GM23338 (cell line): Measurements from ENCODE around the gene SLC1A4. TPM values are rescaled to one million over a fixed set of nuclear protein-coding genes. Genes with fewer than 3 reads are reported as not detected.

Experiments used
- ATAC-seq: fragments of 200-7000 bp; cut with Tn5 transposase; 3 replicates; pipeline ENCODE4 v1.9.1; 2020
- DNase-seq: peaks from one replicate; pipeline ENCODE4 v3.0.0-alpha.2; 2015; ENCODE audit warnings: low spot score
- H2AFZ ChIP-seq: fragments of 200-600 bp; sonication (generic); 2 replicates; pipeline ENCODE4 v1.8.0; 2016; ENCODE audit warnings: antibody characterized with exemption, mild to moderate bottlenecking, moderate library complexity
- H3F3A ChIP-seq: fragments of 200-600 bp; sonication (generic); replicated peaks from 2 replicates; pipeline ENCODE4 v1.8.0; 2017; ENCODE audit warnings: antibody characterized with exemption, mixed run types, low read depth
- H3K27ac ChIP-seq: fragments of 200-600 bp; sonication (generic); 2 replicates; pipeline ENCODE4 v1.6.1; 2016; ENCODE audit warnings: low read depth
- H3K27me3 ChIP-seq: fragments of 200-600 bp; sonication (generic); 2 replicates; pipeline ENCODE4 v1.8.0; 2016; ENCODE audit warnings: mild to moderate bottlenecking, mixed run types, moderate library complexity; ENCODE audit not compliant: insufficient read depth
- H3K36me3 ChIP-seq: fragments of 200-600 bp; sonication (generic); 2 replicates; pipeline ENCODE4 v1.8.0; 2016; ENCODE audit warnings: mild to moderate bottlenecking; ENCODE audit not compliant: insufficient read depth
- H3K4me1 ChIP-seq: fragments of 200-600 bp; sonication (generic); 2 replicates; pipeline ENCODE4 v1.8.0; 2016; ENCODE audit warnings: mild to moderate bottlenecking, moderate library complexity; ENCODE audit not compliant: insufficient read depth
- H3K4me2 ChIP-seq: fragments of 200-600 bp; sonication (generic); 2 replicates; pipeline ENCODE4 v1.7.1; 2017; ENCODE audit warnings: mixed run types
- H3K4me3 ChIP-seq: fragments of 200-600 bp; sonication (generic); 2 replicates; pipeline ENCODE4 v1.6.1; 2016; ENCODE audit warnings: mixed run types
- H3K79me2 ChIP-seq: fragments of 200-600 bp; sonication (generic); replicated peaks from 2 replicates; pipeline ENCODE4 v1.8.0; 2017; ENCODE audit warnings: mild to moderate bottlenecking; ENCODE audit not compliant: insufficient read depth
- H3K9me2 ChIP-seq: fragments of 200-600 bp; sonication (generic); 2 replicates; pipeline ENCODE4 v1.8.0; 2017; ENCODE audit not compliant: insufficient read depth
- H4K20me1 ChIP-seq: fragments of 200-600 bp; sonication (generic); replicated peaks from 2 replicates; pipeline ENCODE4 v1.8.0; 2017; ENCODE audit warnings: mild to moderate bottlenecking; ENCODE audit not compliant: insufficient read depth
- H3K27ac Mint-ChIP-seq: 2 replicates; pipeline ENCODE4 v1.8.0; 2020; ENCODE audit warnings: inconsistent platforms, mild to moderate bottlenecking, moderate library complexity, mixed read lengths
- H3K27me3 Mint-ChIP-seq: 3 replicates; pipeline ENCODE4 v1.8.0; 2022; ENCODE audit warnings: low read depth, mild to moderate bottlenecking, moderate library complexity, mixed read lengths, inconsistent platforms; ENCODE audit not compliant: insufficient read depth, poor library complexity
- H3K36me3 Mint-ChIP-seq: 3 replicates; pipeline ENCODE4 v1.8.0; 2021; ENCODE audit warnings: low read depth, mild to moderate bottlenecking, inconsistent platforms, moderate library complexity, mixed read lengths
- H3K4me1 Mint-ChIP-seq: 3 replicates; pipeline ENCODE4 v1.8.0; 2020; ENCODE audit warnings: mild to moderate bottlenecking, inconsistent platforms, mixed read lengths
- H3K4me3 Mint-ChIP-seq: 3 replicates; pipeline ENCODE4 v1.8.0; 2021; ENCODE audit warnings: moderate library complexity, mild to moderate bottlenecking, inconsistent platforms, mixed read lengths
- H3K9me3 Mint-ChIP-seq: 3 replicates; pipeline ENCODE4 v1.8.0; 2020; ENCODE audit warnings: moderate library complexity, mild to moderate bottlenecking, inconsistent platforms, mixed read lengths
- CREB1 ChIP-seq: fragments of 250-450 bp; sonication (Bioruptor Pico); IDR thresholded peaks from 2 replicates; pipeline ENCODE4 v1.5.0; 2020; ENCODE audit warnings: low read depth, mild to moderate bottlenecking, moderate library complexity
- CTCF ChIP-seq, 2 experiments: fragments of 200-600 bp in 1 of 2; sonication (generic) in 1 of 2; conservative IDR thresholded peaks; 2 replicates each; pipeline versions ENCODE4 v1.5.1 to v1.6.1; 2016 to 2017; ENCODE audit warnings: antibody characterized with exemption in 2 of 2, low read depth in 2 of 2, mild to moderate bottlenecking in 2 of 2, moderate library complexity in 1 of 2
- EZH2 ChIP-seq: fragments of 200-600 bp; sonication (generic); IDR thresholded peaks from one replicate; pipeline ENCODE4 v1.8.0; 2017; ENCODE audit warnings: antibody characterized with exemption, mild to moderate bottlenecking, low read depth; ENCODE audit not compliant: unreplicated experiment
- EZH2phosphoT487 ChIP-seq: fragments of 200-600 bp; sonication (generic); IDR thresholded peaks from one replicate; pipeline ENCODE4 v1.8.1; 2018; ENCODE audit warnings: antibody characterized with exemption; ENCODE audit not compliant: unreplicated experiment
- JUNB ChIP-seq: IDR thresholded peaks from one replicate; pipeline ENCODE4 v1.6.1; 2016; ENCODE audit warnings: antibody characterized with exemption; ENCODE audit not compliant: unreplicated experiment
- NANOG ChIP-seq: IDR thresholded peaks from 2 replicates; pipeline ENCODE4 v1.6.1; 2016; ENCODE audit warnings: antibody characterized with exemption, borderline replicate concordance
- POLR2AphosphoS5 ChIP-seq: IDR thresholded peaks from 2 replicates; pipeline ENCODE4 v1.6.1; 2016; ENCODE audit warnings: antibody characterized with exemption, low read depth
- REST ChIP-seq: IDR thresholded peaks from one replicate; pipeline ENCODE4 v1.6.1; 2018; ENCODE audit warnings: antibody characterized with exemption; ENCODE audit not compliant: unreplicated experiment
- STAT1 ChIP-seq: IDR thresholded peaks from one replicate; pipeline ENCODE4 v1.6.1; 2016; ENCODE audit warnings: antibody characterized with exemption; ENCODE audit not compliant: unreplicated experiment
- ZNF114 ChIP-seq: fragments of 250-450 bp; sonication (Bioruptor Pico); IDR thresholded peaks from 2 replicates; pipeline ENCODE4 v1.5.0; 2020; ENCODE audit warnings: mild to moderate bottlenecking, moderate library complexity
- ZNF331 ChIP-seq: fragments of 250-450 bp; sonication (Bioruptor Pico); IDR thresholded peaks from 2 replicates; pipeline ENCODE4 v1.5.0; 2020; ENCODE audit warnings: low read depth, mild to moderate bottlenecking, moderate library complexity
- polyA plus RNA-seq: library from polyadenylated mRNA; unstranded; fragments of >200 nt; fragmentation: Nextera tagmentation; extraction: Ambion mirVana; gene quantifications from 2 replicates; pipeline ENCODE4 v1.2.1, GENCODE V29; 2016
- total RNA-seq: library from RNA; depleted of rRNA; stranded (reverse); fragments of >200 nt; shearing (Covaris generic); gene quantifications from 2 replicates; pipeline ENCODE4 v1.2.3, GENCODE V29; 2014
- TF ChIP-seq, protein P1 (sequence below): IDR thresholded peaks from 2 replicates; pipeline ENCODE4 v1.6.1; 2016; ENCODE audit warnings: antibody characterized with exemption

SLC1A4 gene
- total and polyA plus RNA-seq, 2 experiments from 2014 or later, result 1.3 to 2.7 TPM

DNA sequence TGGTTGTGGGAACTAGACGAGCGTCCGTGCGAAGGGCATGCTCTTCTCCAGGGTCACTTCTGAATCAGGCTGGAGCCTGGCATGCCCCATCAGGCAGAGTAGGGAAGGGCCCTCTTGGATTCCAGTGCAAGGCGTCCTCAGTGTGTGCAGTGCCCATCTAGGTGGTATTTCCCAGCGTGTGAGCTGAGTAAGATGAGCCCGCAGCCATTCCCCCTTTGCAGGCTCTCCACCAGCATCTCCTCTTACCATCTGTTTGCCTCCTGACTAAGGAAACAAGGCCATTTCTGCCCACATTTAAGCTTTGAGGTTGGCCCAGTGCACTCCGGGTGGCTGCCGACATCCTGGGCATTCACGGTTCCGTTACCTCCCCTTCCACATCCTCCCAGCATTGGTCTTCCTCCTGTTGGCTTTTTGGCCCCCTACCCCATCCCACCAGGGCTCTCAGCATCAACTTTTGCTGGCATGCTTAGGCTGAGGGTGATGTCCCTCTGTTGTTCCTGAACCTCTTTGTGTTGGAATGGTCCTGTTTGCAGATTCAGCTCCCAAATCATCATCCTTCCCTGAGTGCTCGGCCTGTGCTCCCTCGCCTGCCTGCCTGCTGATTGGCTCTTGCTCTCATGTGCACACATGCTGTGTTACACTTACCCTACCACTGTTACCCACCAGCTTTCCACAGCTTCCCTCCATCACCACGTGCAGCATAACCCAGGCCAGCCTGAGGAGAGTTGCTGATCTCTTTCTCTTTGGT lies 78.8 kb downstream of the SLC1A4 start (continued):
- TF ChIP-seq CTCF (conservative IDR thresholded peaks at IDR 0.05; ENCODE audit: low read depth in 2 of 2), result no peak
- no peak for TF ChIP-seq EZH2phosphoT487
- no peak for TF ChIP-seq CREB1 (CRISPR knock-in tag)
- no peak for TF ChIP-seq JUNB
- no peak for TF ChIP-seq REST
- no peak for TF ChIP-seq POLR2AphosphoS5

- Histone ChIP-seq H3K9me2 (no peaks in the 10 kb centered on the region), H3F3A (no peaks in the 10 kb centered on the region), H3K27me3 (no peaks in the 10 kb centered on the region), H3K27ac (no peak overlapping the region), H4K20me1 (peaks cover 40% of the 10 kb centered on the region), H3K4me2 (no peak overlapping the region), H3K36me3 (0 out of 2 replicates have a peak, but pooled peaks cover 5% of the 10 kb centered on the region), H3K79me2 (peaks cover 41% of the 10 kb centered on the region), H2AFZ (no peak overlapping the region), H3K4me1 (no peaks in the 10 kb centered on the region), H3K4me3 (no peak overlapping the region)
- H3K27me3 Mint-ChIP-seq, result peaks cover 8% of the 10 kb centered on the region
- ATAC-seq, result no peak
- peaks cover 52% of the 10 kb centered on the region for H3K36me3 Mint-ChIP-seq
- peaks cover 13% of the 10 kb centered on the region for H3K4me1 Mint-ChIP-seq
- H3K4me3 Mint-ChIP-seq, result no peak overlapping the region
- no peak for DNase-seq
- no peaks in the 10 kb centered on the region for H3K9me3 Mint-ChIP-seq
- H3K27ac Mint-ChIP-seq, result no peak overlapping the region
- TF ChIP-seq JUNB (no peak), ZNF114 (CRISPR knock-in tag) (no peak), STAT1 (no peak), CTCF (conservative IDR thresholded peaks at IDR 0.05; ENCODE audit: low read depth in 2 of 2) (no peak), POLR2AphosphoS5 (no peak), EZH2phosphoT487 (no peak), CREB1 (CRISPR knock-in tag) (no peak), ZNF331 (no peak), NANOG (no peak), EZH2 (no peak), REST (no peak)
- TF ChIP-seq, protein P1, sequence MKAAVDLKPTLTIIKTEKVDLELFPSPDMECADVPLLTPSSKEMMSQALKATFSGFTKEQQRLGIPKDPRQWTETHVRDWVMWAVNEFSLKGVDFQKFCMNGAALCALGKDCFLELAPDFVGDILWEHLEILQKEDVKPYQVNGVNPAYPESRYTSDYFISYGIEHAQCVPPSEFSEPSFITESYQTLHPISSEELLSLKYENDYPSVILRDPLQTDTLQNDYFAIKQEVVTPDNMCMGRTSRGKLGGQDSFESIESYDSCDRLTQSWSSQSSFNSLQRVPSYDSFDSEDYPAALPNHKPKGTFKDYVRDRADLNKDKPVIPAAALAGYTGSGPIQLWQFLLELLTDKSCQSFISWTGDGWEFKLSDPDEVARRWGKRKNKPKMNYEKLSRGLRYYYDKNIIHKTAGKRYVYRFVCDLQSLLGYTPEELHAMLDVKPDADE, result no peak
Observed at GRCh38 chr2:65069439-65069824, 80.2 kb downstream of the SLC1A4 start.
